ENCODE data around the gene APOBEC3F. TPM values are rescaled to one million over a fixed set of nuclear protein-coding genes. Genes with fewer than 3 reads are reported as not detected.
A peak's percentile ranks its signal among the peaks of the same experiment; 100 is the strongest.
"Not testable (repeated sequence)": the region's sequence is repeated elsewhere in the genome, so short reads cannot be mapped to it uniquely, and the experiment has no call there.

APOBEC3F gene
- polyA plus RNA-seq, 1 of the 3 experiments (the other 2 are of a cell fraction), result 3.8 TPM

DNA sequence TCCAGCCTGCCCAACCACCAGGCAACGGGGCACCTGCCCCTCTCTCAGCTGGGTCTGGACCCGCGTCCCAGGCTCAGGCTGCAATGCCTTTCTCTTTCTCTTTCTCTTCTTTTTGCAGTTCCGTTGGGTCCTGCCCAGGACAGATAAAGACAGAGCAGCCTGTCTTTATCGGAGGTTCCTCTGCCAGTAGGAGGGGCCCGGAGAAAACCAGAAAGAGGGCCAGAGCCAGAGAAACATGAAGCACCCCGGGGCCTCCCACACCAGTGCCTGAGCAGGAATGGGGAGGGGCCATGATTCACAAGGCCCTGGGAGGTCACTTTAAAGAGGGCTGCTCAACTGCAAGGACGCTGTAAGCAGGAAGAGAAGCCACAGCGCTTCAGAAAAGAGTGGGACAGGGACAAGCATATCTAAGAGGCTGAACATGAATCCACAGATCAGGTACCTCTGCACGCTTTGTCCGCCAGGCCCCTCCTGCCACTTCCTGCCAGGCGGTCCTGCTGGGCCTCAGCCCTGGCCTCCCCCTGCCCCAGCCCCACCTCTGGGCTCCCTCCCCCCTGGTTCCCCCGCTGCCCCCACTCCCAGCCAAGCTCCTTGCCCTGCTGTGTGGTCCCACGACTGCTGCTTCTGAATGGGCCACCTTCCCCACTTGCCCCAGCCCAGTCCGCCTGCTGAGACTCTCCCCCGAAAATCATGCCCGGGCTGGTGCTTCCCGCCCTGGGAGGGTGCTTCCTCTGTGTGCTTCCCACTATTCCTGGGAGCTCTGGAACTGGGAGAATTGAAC lies 26.5 kb upstream of the APOBEC3F start, which contains the start of gene APOBEC3C:
Gene APOBEC3C, plus strand, starts transcription at position 316 of the 781 bp plus-strand sequence. Its CDS starts 106 bp downstream, at position 422.
- H4K20me1 ChIP-seq (ENCODE audit: insufficient read depth), result no peaks in the 10 kb centered on the region
- peak within 1 kb of the TSS; percentile 51; the same call in 1 of the 2 replicates for H2AFZ ChIP-seq (ENCODE audit: low read depth)
- no peaks in the 10 kb centered on the region for H3K9me2 ChIP-seq
- H3K79me2 ChIP-seq (ENCODE audit: insufficient read depth), result peaks cover 14% of the 10 kb centered on the region; the same call in 1 of the 2 replicates
- H3K36me3 ChIP-seq (replicated peaks in 1 of 2; ENCODE audit: control insufficient read depth in 1 of 2, insufficient read depth in 2 of 2, low read length in 1 of 2), result no peaks in the 10 kb centered on the region
- 23% methylated on average over 6 of the region's 18 CpGs for WGBS (ENCODE audit: low lambda C conversion rate)
- H3K27ac ChIP-seq (ENCODE audit: low read depth in 2 of 2, low read length in 1 of 2), result peak within 1 kb of the TSS; percentile 48 to 87
- H3K27me3 ChIP-seq (ENCODE audit: insufficient read depth), result no peaks in the 10 kb centered on the region
- H3K4me2 ChIP-seq, result peak within 1 kb of the TSS; percentile 78
- no peaks in the 10 kb centered on the region for H3K9me3 ChIP-seq
- ChIA-PET CTCF (interaction anchor here (1.4 kb wide), 1 partner anchor 14 kb away, joined by 3 read pairs; no protein-coding TSS in a partner anchor), POLR2A (no interaction called here)
- H3K4me3 ChIP-seq (ENCODE audit: low read depth in 2 of 2, low read length in 1 of 2), result peak within 1 kb of the TSS; percentile 47 to 61
- no peaks in the 10 kb centered on the region for H3F3A ChIP-seq (replicated peaks; ENCODE audit: insufficient read depth)
- peak within 1 kb of the TSS; percentile 69 for H3K9ac ChIP-seq
- DNase-seq, result peak; percentile 74
- peaks cover 0 to 4% of the 10 kb centered on the region in 2 experiments; a peak in 1 of 4 replicates for H3K4me1 ChIP-seq (ENCODE audit: control insufficient read depth in 1 of 2, insufficient read depth in 2 of 2, low read depth in 1 of 2, low read length in 1 of 2)
- peak; percentile 54 for TF ChIP-seq TAF1 (IDR thresholded peaks at IDR 0.05; ENCODE audit: borderline replicate concordance, low read depth, low read length)
- TF ChIP-seq RAD21 (IDR thresholded peaks at IDR 0.05; ENCODE audit: low read length), result 0 out of 2 replicates have a peak, but pooled peaks have one; percentile 11
- no peak for TF ChIP-seq GABPA (IDR thresholded peaks at IDR 0.05; ENCODE audit: low read depth)
- no peak for TF ChIP-seq MXI1 (IDR thresholded peaks at IDR 0.05; ENCODE audit: low read depth, low read length)
- peak; percentile 72 for TF ChIP-seq POLR2AphosphoS5 (IDR thresholded peaks at IDR 0.05; ENCODE audit: low read depth, low read length)

DNA sequence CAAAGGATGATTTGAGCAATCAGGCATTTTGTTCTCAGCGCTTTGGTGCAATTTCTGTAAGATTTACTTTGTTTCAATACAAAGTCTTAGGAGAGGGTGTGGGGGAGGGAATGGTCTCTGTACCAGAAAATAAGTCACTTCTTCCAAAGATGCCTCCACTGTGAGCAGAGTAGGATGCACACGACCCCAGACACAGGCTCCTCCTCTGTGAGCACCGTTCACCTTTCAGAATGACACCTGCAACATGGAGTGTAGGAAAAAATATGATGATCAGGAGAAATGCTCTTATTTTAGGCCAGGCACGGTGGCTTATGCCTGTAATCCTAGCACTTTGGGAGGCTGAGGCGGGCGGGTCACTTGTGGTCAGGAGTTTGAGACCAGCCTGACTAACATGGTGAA lies 25.9 kb upstream of the APOBEC3F start:
- H3K4me1 ChIP-seq (ENCODE audit: control insufficient read depth in 1 of 2, insufficient read depth in 2 of 2, low read depth in 1 of 2, low read length in 1 of 2); H3K27me3 ChIP-seq (ENCODE audit: insufficient read depth); H4K20me1 ChIP-seq (ENCODE audit: insufficient read depth); H3F3A ChIP-seq (replicated peaks; ENCODE audit: insufficient read depth); H3K36me3 ChIP-seq (replicated peaks in 1 of 2; ENCODE audit: control insufficient read depth in 1 of 2, insufficient read depth in 2 of 2, low read length in 1 of 2); H3K9me3 ChIP-seq; H3K9me2 ChIP-seq; DNase-seq; POLR2A ChIA-PET: not testable (repeated sequence)
- Histone ChIP-seq H3K9ac (peak overlapping the region; percentile 69), H3K27ac (ENCODE audit: low read depth in 2 of 2, low read length in 1 of 2) (peak overlapping the region; percentile 48 to 87), H3K4me3 (ENCODE audit: low read depth in 2 of 2, low read length in 1 of 2) (peak overlapping the region; percentile 47 to 61), H2AFZ (ENCODE audit: low read depth) (peak overlapping the region; percentile 51; the same call in 1 of the 2 replicates), H3K79me2 (ENCODE audit: insufficient read depth) (peaks cover 14% of the 10 kb centered on the region; the same call in 1 of the 2 replicates), H3K4me2 (peak overlapping the region; percentile 78)
- CTCF ChIA-PET, result interaction anchor here (1.3 to 1.4 kb wide), 2 partner anchors 13 to 246 kb away, joined by 3 read pairs; no protein-coding TSS in a partner anchor
- WGBS (ENCODE audit: low lambda C conversion rate), result 39% methylated on average over 3 of the region's 6 CpGs

DNA sequence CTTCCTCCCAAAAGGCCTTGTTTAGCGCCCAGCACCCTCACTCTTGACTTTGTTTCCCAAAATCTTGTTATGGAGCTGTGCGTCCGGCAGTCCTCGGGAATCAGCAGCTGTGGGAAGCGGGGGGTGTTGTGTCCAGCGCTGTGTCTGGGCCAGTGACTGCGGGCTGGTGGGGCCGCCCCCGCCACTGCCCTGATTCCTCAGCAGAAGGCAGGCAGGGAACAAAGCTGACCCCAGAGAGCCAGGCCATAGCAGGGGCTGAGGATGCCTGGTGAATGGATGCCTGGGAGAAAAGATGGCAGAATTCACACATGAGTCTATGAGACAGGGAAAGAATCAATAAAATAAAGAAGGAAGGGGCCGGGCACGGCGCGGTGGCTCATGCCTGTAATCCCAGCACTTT lies 24.1 kb upstream of the APOBEC3F start:
- Histone ChIP-seq H3K4me2 (no peak overlapping the region), H3K27me3 (ENCODE audit: insufficient read depth) (no peaks in the 10 kb centered on the region), H3K9me3 (no peaks in the 10 kb centered on the region), H3K4me3 (ENCODE audit: low read depth in 2 of 2, low read length in 1 of 2) (no peak overlapping the region), H3K9me2 (no peaks in the 10 kb centered on the region), H3K36me3 (replicated peaks in 1 of 2; ENCODE audit: control insufficient read depth in 1 of 2, insufficient read depth in 2 of 2, low read length in 1 of 2) (no peaks in the 10 kb centered on the region), H3F3A (replicated peaks; ENCODE audit: insufficient read depth) (no peaks in the 10 kb centered on the region), H3K27ac (ENCODE audit: low read depth in 2 of 2, low read length in 1 of 2) (no peak overlapping the region), H4K20me1 (ENCODE audit: insufficient read depth) (no peaks in the 10 kb centered on the region), H3K79me2 (ENCODE audit: insufficient read depth) (peaks cover 14% of the 10 kb centered on the region; the same call in 1 of the 2 replicates), H3K9ac (no peak overlapping the region), H2AFZ (ENCODE audit: low read depth) (no peak overlapping the region), H3K4me1 (ENCODE audit: control insufficient read depth in 1 of 2, insufficient read depth in 2 of 2, low read depth in 1 of 2, low read length in 1 of 2) (peaks cover 0 to 9% of the 10 kb centered on the region in 2 experiments; a peak in 1 of 4 replicates)
- 98% methylated on average over 5 of the region's 13 CpGs for WGBS (ENCODE audit: low lambda C conversion rate)
- TF ChIP-seq, protein P1, sequence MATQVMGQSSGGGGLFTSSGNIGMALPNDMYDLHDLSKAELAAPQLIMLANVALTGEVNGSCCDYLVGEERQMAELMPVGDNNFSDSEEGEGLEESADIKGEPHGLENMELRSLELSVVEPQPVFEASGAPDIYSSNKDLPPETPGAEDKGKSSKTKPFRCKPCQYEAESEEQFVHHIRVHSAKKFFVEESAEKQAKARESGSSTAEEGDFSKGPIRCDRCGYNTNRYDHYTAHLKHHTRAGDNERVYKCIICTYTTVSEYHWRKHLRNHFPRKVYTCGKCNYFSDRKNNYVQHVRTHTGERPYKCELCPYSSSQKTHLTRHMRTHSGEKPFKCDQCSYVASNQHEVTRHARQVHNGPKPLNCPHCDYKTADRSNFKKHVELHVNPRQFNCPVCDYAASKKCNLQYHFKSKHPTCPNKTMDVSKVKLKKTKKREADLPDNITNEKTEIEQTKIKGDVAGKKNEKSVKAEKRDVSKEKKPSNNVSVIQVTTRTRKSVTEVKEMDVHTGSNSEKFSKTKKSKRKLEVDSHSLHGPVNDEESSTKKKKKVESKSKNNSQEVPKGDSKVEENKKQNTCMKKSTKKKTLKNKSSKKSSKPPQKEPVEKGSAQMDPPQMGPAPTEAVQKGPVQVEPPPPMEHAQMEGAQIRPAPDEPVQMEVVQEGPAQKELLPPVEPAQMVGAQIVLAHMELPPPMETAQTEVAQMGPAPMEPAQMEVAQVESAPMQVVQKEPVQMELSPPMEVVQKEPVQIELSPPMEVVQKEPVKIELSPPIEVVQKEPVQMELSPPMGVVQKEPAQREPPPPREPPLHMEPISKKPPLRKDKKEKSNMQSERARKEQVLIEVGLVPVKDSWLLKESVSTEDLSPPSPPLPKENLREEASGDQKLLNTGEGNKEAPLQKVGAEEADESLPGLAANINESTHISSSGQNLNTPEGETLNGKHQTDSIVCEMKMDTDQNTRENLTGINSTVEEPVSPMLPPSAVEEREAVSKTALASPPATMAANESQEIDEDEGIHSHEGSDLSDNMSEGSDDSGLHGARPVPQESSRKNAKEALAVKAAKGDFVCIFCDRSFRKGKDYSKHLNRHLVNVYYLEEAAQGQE (IDR thresholded peaks at IDR 0.05; ENCODE audit: low read depth, low read length), result no peak
- ChIA-PET POLR2A (no interaction called here), CTCF (interaction anchor here (1.0 kb wide), 1 partner anchor 146 kb away, joined by 3 read pairs; no protein-coding TSS in a partner anchor)
- DNase-seq, result no peak
